ENCODE measurements around the gene TRAF7. TPM values are rescaled to one million over a fixed set of nuclear protein-coding genes. Genes with fewer than 3 reads are reported as not detected.

The TRAF7 gene
- total RNA-seq, 1 experiment from 2014 or later = 160 TPM

DNA sequence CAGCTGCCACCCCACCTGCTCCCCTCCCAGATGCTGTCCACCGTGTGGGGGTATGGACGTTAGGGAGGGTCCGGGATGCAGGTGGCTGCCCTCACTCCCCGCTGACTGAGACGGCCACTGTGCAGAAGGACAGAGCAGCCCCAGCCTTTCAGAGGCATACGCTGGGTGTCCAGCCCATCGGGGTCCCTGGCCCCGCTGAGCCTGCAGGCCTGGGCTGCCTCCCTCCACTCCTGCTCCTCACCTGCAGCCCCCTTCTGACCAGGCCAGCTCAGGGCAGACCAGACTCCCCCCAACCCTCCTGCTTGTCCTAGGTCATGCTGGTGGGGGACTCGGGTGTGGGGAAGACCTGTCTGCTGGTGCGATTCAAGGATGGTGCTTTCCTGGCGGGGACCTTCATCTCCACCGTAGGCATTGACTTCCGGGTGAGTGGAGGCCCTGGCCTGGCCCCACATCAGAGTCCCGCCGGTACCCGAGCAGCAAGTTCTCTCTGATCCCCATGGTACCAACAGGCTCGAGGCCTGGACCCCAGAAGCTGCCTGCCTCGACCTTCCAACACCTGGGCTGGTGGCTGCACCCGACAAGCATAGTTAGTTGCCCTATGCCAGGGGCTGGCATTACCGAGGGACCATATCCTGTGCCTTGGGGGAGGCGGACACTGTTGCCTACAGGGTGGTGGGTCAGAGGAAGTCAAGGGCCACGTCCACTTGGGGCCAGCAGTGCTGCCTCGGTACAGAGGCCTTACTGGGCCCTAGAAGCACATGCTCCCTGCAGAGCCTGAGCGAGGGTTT, 5.8 kb upstream of the TRAF7 start (continued):
- TF ChIP-seq TCF7L2 (IDR thresholded peaks at IDR 0.05; ENCODE audit: borderline replicate concordance, extremely low read depth, insufficient read depth, insufficient read length) = peak; percentile 50

DNA sequence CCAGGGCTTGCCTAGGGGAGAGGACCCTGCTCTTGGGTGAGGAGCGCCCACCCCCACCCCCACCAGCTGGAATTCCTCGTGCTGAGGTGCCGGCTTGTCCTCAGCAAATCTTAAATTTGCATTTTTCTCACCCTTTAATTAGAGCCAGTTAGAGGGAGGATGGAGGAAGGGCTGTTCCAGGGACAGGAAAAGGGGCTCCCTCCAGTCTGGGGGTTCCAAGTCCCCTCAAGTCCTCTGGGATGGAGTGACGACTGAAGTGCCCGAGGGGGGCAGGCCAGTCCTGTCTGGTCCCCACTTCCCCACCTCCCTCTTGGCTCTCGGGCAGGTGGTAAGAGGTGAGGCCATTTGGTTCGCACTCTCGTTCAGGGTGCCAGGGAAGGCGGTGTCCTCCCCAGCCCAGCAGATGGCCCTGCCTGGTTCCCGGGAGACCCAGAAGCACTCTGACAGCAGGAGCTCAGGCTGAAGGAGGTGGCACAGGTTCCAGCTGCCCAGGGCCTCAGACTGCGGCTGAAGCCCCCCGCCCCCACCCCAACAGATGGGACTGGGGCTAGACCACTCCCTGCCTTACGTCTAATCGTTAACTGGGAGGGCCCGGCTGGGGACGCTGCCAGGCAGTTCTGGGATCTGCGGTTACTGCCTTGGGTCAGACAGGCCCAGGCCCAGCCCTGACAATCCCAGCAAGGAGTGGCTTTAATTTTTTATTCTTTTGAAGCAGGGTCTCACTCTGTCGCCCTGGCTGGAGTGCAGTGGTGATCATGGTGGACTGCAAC, 5.0 kb upstream of the TRAF7 start:
- Histone ChIP-seq H4K20me1 (ENCODE audit: insufficient read depth) (no peaks in the 10 kb centered on the region; the same call in 1 of the 2 replicates), H3K9ac (ENCODE audit: low read length) (peak overlapping the region; percentile 91), H3K4me2 (ENCODE audit: low read length) (peak overlapping the region; percentile 99), H3K9me2 (ENCODE audit: insufficient read depth) (no peaks in the 10 kb centered on the region), H3K27ac (ENCODE audit: low read depth, low read length) (peak overlapping the region; percentile 84), H3K36me3 (ENCODE audit: control insufficient read depth in 1 of 2, insufficient read depth in 2 of 2, low read length in 2 of 2) (peaks cover 0 to 24% of the 10 kb centered on the region in 2 experiments; a peak in 2 of 4 replicates), H2AFZ (ENCODE audit: low read depth, low read length, poor library complexity, severe bottlenecking) (no peak overlapping the region), H3K4me1 (ENCODE audit: control insufficient read depth in 1 of 2, insufficient read depth in 2 of 2, low read length in 2 of 2) (peaks cover 46 to 66% of the 10 kb centered on the region in 2 experiments), H3K27me3 (ENCODE audit: insufficient read depth, low read length) (no peaks in the 10 kb centered on the region), H3K4me3 (replicated peaks in 1 of 2; ENCODE audit: low read depth in 1 of 2, low read length in 2 of 2) (peak overlapping the region; percentile 64 to 74; a peak in 3 of 4 replicates), H3K79me2 (ENCODE audit: insufficient read depth, low read length) (peaks cover 43% of the 10 kb centered on the region), H3K9me3 (ENCODE audit: control insufficient read depth in 1 of 2, insufficient read depth in 1 of 2, low read depth in 1 of 2, low read length in 2 of 2) (no peaks in the 10 kb centered on the region)
- POLR2A ChIA-PET = interaction anchor here (0.6 to 3.0 kb wide), 7 partner anchors 10 to 263 kb away, joined by 3 to 19 read pairs (median 4); partner anchors contain the start of genes NPW, NTHL1, PGP and PKD1
- TF ChIP-seq ZFX (IDR thresholded peaks at IDR 0.05) (no peak), POLR2AphosphoS5 (IDR thresholded peaks at IDR 0.05; ENCODE audit: low read depth, low read length) (peak; percentile 39), JUND (IDR thresholded peaks at IDR 0.05) (no peak)
- ATAC-seq (peak; percentile 18), DNase-seq (ENCODE audit: low read depth, low spot score) (no peak)
- BruUV-seq (replicated peaks) = no TSS peak
- CTCF ChIA-PET = interaction anchor here (1.0 to 3.6 kb wide), 4 partner anchors 11 to 351 kb away, joined by 3 to 24 read pairs (median 4); no protein-coding TSS in a partner anchor
- intact Hi-C loops (cut with micrococcal nuclease) = loop anchor here (2.0 to 5.0 kb wide), 2 partner anchors 72 to 100 kb away; partner anchors contain the start of genes E4F1 and ECI1
- RAD21 ChIA-PET (ENCODE audit: low non-redundant PET in 1 of 2, low total read pairs in 2 of 2, uncharacterized antibody in 2 of 2, unreplicated experiment in 2 of 2) = interaction anchor here in 1 of 2 experiments (1.0 kb wide), 1 partner anchor 132 kb away, joined by 4 read pairs; no protein-coding TSS in a partner anchor
